ENCODE results near the gene RGCC. TPM values are rescaled to one million over a fixed set of nuclear protein-coding genes. Genes with fewer than 3 reads are reported as not detected.
A peak's percentile ranks its signal among the peaks of the same experiment; 100 is the strongest.

The RGCC gene
- total and polyA plus RNA-seq, 2 donors (not counting 3 experiments of a cell fraction or from before 2014, with no cell fraction given): 112 to 138 TPM

DNA sequence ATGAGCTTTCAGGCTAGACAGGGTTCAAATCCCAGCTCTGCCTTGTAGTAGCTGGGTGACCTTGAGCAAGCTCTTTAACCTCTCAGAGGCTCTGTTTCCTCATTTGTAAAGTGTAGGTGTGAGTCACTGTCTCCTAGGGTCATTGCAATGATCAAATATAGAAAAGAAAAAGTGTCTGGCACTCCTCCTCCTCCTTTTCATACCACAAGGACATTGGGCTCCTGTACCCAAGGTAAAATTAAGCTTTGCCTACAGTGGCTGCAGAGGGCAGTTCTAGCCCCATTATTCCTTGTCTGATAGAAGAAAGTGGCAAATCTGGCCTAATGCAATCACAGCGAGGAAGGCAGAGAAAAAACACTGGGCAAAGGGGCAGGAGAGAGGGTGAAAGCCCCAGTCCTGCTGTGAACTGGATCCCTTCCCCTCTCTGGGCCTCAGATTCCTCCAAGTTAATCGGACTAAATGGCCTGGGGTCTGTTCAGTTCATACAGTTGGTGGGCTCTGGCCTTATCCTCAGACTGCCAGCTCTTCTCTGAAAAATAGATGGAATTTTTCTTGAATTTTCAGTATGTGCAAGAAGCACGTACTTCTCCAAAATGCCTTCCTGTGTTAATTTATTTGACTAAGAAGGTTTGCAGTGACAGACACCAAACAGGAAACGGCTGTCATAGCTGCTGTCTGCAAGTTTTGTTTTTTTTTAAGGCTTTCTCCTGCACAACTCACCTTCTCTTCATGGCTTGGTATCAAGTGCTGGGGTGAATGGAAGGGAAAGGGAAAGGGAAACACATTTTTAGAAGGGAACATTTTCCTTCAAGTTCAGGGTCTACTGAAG lies 35.3 kb downstream of the RGCC start:
- no peak overlapping the region for H3K4me3 ChIP-seq (replicated peaks in 1 of 3; ENCODE audit: insufficient read depth in 1 of 3, low read depth in 1 of 3, low read length in 3 of 3)
- no peaks in the 10 kb centered on the region for H3K79me2 ChIP-seq (ENCODE audit: control insufficient read depth, insufficient read depth, low read length)
- H3K27me3 ChIP-seq (ENCODE audit: control insufficient read depth in 2 of 2, insufficient read depth in 2 of 2, low read length in 2 of 2): peaks cover 4 to 5% of the 10 kb centered on the region in 2 experiments
- no peak overlapping the region for H3K9ac ChIP-seq (replicated peaks; ENCODE audit: extremely low read depth, insufficient read depth, low read length)
- no peak overlapping the region for H3K4me2 ChIP-seq (ENCODE audit: insufficient read depth, low read length)
- FAIRE-seq (no peak), DNase-seq (ENCODE audit: low read depth, low spot score) (peak; percentile 17)
- BruUV-seq (replicated peaks): no TSS peak
- intact Hi-C loops (cut with micrococcal nuclease) (no loop called here), dilution Hi-C loops (cut with MboI; ENCODE audit: extremely low pct_ligation_motif_present, low sequenced_read_pairs) (no loop called here)
- H3K36me3 ChIP-seq (ENCODE audit: control insufficient read depth in 2 of 2, extremely low read depth in 1 of 2, insufficient read depth in 2 of 2, low read length in 2 of 2): no peaks in the 10 kb centered on the region
- TF ChIP-seq JUN (IDR thresholded peaks at IDR 0.05; ENCODE audit: borderline replicate concordance, insufficient read depth, insufficient read length, low read depth) (no peak), EZH2 (IDR thresholded peaks at IDR 0.05; ENCODE audit: borderline replicate concordance, low read depth, low read length, severe bottlenecking) (no peak), FOS (IDR thresholded peaks at IDR 0.05; ENCODE audit: borderline replicate concordance, insufficient read depth, low read length) (no peak), POLR2A (IDR thresholded peaks at IDR 0.05; ENCODE audit: low read depth, low read length) (no peak), GATA2 (IDR thresholded peaks at IDR 0.05; ENCODE audit: insufficient read depth, insufficient read length, low read depth, low read length) (no peak), POLR2AphosphoS5 (IDR thresholded peaks at IDR 0.05; ENCODE audit: insufficient read depth, low read depth, low read length) (no peak), MAX (IDR thresholded peaks at IDR 0.05; ENCODE audit: insufficient read depth, insufficient read length) (no peak), MYC (IDR thresholded peaks at IDR 0.05; ENCODE audit: low read depth, low read length) (no peak)
- TF ChIP-seq, protein P1, sequence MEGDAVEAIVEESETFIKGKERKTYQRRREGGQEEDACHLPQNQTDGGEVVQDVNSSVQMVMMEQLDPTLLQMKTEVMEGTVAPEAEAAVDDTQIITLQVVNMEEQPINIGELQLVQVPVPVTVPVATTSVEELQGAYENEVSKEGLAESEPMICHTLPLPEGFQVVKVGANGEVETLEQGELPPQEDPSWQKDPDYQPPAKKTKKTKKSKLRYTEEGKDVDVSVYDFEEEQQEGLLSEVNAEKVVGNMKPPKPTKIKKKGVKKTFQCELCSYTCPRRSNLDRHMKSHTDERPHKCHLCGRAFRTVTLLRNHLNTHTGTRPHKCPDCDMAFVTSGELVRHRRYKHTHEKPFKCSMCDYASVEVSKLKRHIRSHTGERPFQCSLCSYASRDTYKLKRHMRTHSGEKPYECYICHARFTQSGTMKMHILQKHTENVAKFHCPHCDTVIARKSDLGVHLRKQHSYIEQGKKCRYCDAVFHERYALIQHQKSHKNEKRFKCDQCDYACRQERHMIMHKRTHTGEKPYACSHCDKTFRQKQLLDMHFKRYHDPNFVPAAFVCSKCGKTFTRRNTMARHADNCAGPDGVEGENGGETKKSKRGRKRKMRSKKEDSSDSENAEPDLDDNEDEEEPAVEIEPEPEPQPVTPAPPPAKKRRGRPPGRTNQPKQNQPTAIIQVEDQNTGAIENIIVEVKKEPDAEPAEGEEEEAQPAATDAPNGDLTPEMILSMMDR (IDR thresholded peaks at IDR 0.05; ENCODE audit: extremely low read depth in 1 of 2, insufficient read depth in 1 of 2, low read depth in 1 of 2, low read length in 2 of 2): no peak
- ChIA-PET POLR2A (no interaction called here), CTCF (interaction anchor here (2.2 kb wide), 1 partner anchor 160 kb away, joined by 7 read pairs; no protein-coding TSS in a partner anchor)
- no peaks in the 10 kb centered on the region for H4K20me1 ChIP-seq (replicated peaks; ENCODE audit: control insufficient read depth, extremely low read depth, insufficient read depth, low read length)
- no peaks in the 10 kb centered on the region for H3K9me1 ChIP-seq (replicated peaks; ENCODE audit: control insufficient read depth, extremely low read depth, insufficient read depth, low read length)
- peaks cover 4% of the 10 kb centered on the region for H3K4me1 ChIP-seq (ENCODE audit: control insufficient read depth, extremely low read depth, insufficient read depth, low read length)
- no peak overlapping the region for H2AFZ ChIP-seq (ENCODE audit: low read depth, low read length)
- H3K9me3 ChIP-seq (replicated peaks; ENCODE audit: control insufficient read depth, insufficient read depth, low read length): no peaks in the 10 kb centered on the region
- H3K27ac ChIP-seq (ENCODE audit: insufficient read depth, low read depth, low read length): no peak overlapping the region
